Embryonic facial prominence (tissue), 1 donor: Measurements from ENCODE around the gene ELMOD3.
"Not testable (repeated sequence)": the region's sequence is repeated elsewhere in the genome, so short reads cannot be mapped to it uniquely, and the experiment has no call there.

Source experiments
- DNase-seq: peaks from one replicate; pipeline ENCODE4 v3.0.0-alpha.2; 2016; ENCODE audit errors: extremely low spot score

ELMOD3 gene

GRCh38 chr2:85329181-85329651 lies 25.4 kb upstream of the ELMOD3 start:
- no peak for DNase-seq

- not testable (repeated sequence) for DNase-seq
These were observed 24.9 kb upstream of the ELMOD3 start for GRCh38 chr2:85329701-85330100.

GRCh38 chr2:85330839-85331636 lies 23.5 kb upstream of the ELMOD3 start:
- DNase-seq, result no peak

GRCh38 chr2:85333877-85334276 lies 20.7 kb upstream of the ELMOD3 start:
- DNase-seq, result not testable (repeated sequence)

- no peak for DNase-seq
These were observed 19.6 kb upstream of the ELMOD3 start for GRCh38 chr2:85334928-85335327.

GRCh38 chr2:85340034-85340892 lies 14.3 kb upstream of the ELMOD3 start:
- DNase-seq, result no peak

- no peak for DNase-seq
These were observed 13.1 kb upstream of the ELMOD3 start for GRCh38 chr2:85341269-85342029.

GRCh38 chr2:85342156-85342555 lies 12.4 kb upstream of the ELMOD3 start:
- no peak for DNase-seq

GRCh38 chr2:85343207-85343895 lies 11.2 kb upstream of the ELMOD3 start:
- DNase-seq, result not testable (repeated sequence)

- no peak for DNase-seq
These were observed 10.1 kb upstream of the ELMOD3 start for GRCh38 chr2:85344356-85344954.

- no peak for DNase-seq
These were observed 7.0 kb upstream of the ELMOD3 start for GRCh38 chr2:85347599-85347998.

- no peak for DNase-seq
These were observed 688 bp upstream of the ELMOD3 start for GRCh38 chr2:85353876-85354285.

GRCh38 chr2:85355073-85355410 lies 473 bp downstream of the ELMOD3 start:
- DNase-seq, result no peak

- DNase-seq, result no peak
These were observed 952 bp downstream of the ELMOD3 start for GRCh38 chr2:85355521-85355920.

GRCh38 chr2:85356186-85356585 lies 1.6 kb downstream of the ELMOD3 start:
- DNase-seq, result no peak

- no peak for DNase-seq
These were observed 3.2 kb downstream of the ELMOD3 start for GRCh38 chr2:85357736-85358135.

- not testable (repeated sequence) for DNase-seq
These were observed 8.3 kb downstream of the ELMOD3 start for GRCh38 chr2:85362653-85363387.

- DNase-seq, result no peak
These were observed 12.6 kb downstream of the ELMOD3 start for GRCh38 chr2:85367180-85367579.

- DNase-seq, result no peak
These were observed 14.4 kb downstream of the ELMOD3 start for GRCh38 chr2:85368921-85369320.

GRCh38 chr2:85369500-85369899 lies 14.9 kb downstream of the ELMOD3 start:
- DNase-seq, result no peak
